Endothelial cell of umbilical vein (primary cell): ENCODE data around the gene SORL1. TPM values are rescaled to one million over a fixed set of nuclear protein-coding genes. Genes with fewer than 3 reads are reported as not detected.

Source experiments
- BruUV-seq: library from RNA; stranded (reverse); fragments of 400-500 nt; replicated peaks from 2 replicates; lab custom pipeline; 2021; lab: Mats Ljungman, UMichigan
- CTCF ChIA-PET: fragments of 300-600, 350-600 bp; sonication (Branson Sonifier 250); formaldehyde crosslinking; loops from one replicate; lab custom pipeline; 2021; ENCODE audit warnings: antibody characterized with exemption, inconsistent platforms; lab: Charles Lee
- POLR2A ChIA-PET: fragments of 300-600, 350-600 bp; sonication (Branson Sonifier 250); formaldehyde crosslinking; loops from one replicate; lab custom pipeline; 2021; ENCODE audit warnings: antibody characterized with exemption, inconsistent platforms; lab: Charles Lee
- DNase-seq: peaks from one replicate; pipeline ENCODE4 v3.0.0-alpha.2; 2011; ENCODE audit warnings: low read depth, low spot score
- FAIRE-seq: peaks from 2 replicates; lab custom pipeline; 2011; peaks lifted over from hg19 to GRCh38; lab: Jason Lieb, UNC
- H2AFZ ChIP-seq: 2 replicates; pipeline ENCODE4 v1.6.0; 2012; ENCODE audit warnings: low read depth, low read length, control low read depth, inconsistent platforms
- H3K27ac ChIP-seq: 2 replicates; pipeline ENCODE4 v1.5.1; 2011; ENCODE audit warnings: low read depth, mild to moderate bottlenecking, control low read depth, low read length, moderate library complexity; ENCODE audit not compliant: insufficient read depth
- H3K27me3 ChIP-seq, 2 experiments: 2 replicates each; pipeline versions ENCODE4 v1.6.0 to v1.6.1; 2011; ENCODE audit warnings: low read length in 2 of 2, mixed read lengths in 1 of 2; ENCODE audit not compliant: control insufficient read depth in 2 of 2, insufficient read depth in 2 of 2
- H3K36me3 ChIP-seq, 2 experiments: 2 replicates in 1 of 2; 3 replicates in 1 of 2; pipeline ENCODE4 v1.5.1; 2011; ENCODE audit warnings: low read length in 2 of 2, mild to moderate bottlenecking in 1 of 2, moderate library complexity in 1 of 2; ENCODE audit not compliant: control insufficient read depth in 2 of 2, insufficient read depth in 2 of 2; ENCODE audit errors: extremely low read depth in 1 of 2
- H3K4me1 ChIP-seq: 3 replicates; pipeline ENCODE4 v1.5.1; 2011; ENCODE audit warnings: mild to moderate bottlenecking, low read length; ENCODE audit not compliant: control insufficient read depth, insufficient read depth; ENCODE audit errors: extremely low read depth
- H3K4me2 ChIP-seq: 2 replicates; pipeline ENCODE4 v1.6.1; 2011; ENCODE audit warnings: low read length, control low read depth, mixed read lengths; ENCODE audit not compliant: insufficient read depth
- H3K4me3 ChIP-seq, 3 experiments: fragments of 200-600 bp in 1 of 3; sonication (generic), shearing (Covaris generic) in 1 of 3; replicated peaks in 1 of 3; 2 replicates each; pipeline ENCODE4 v1.5.1; 2011 to 2016; ENCODE audit warnings: control low read depth in 3 of 3, low read length in 3 of 3, mild to moderate bottlenecking in 2 of 3, inconsistent platforms in 1 of 3, low read depth in 1 of 3, moderate library complexity in 1 of 3; ENCODE audit not compliant: insufficient read depth in 1 of 3
- H3K79me2 ChIP-seq: 2 replicates; pipeline ENCODE4 v1.6.0; 2012; ENCODE audit warnings: low read length, inconsistent platforms; ENCODE audit not compliant: control insufficient read depth, insufficient read depth
- H3K9ac ChIP-seq: replicated peaks from 2 replicates; pipeline ENCODE3; 2011; ENCODE audit warnings: low read length, control low read depth; ENCODE audit not compliant: insufficient read depth; ENCODE audit errors: extremely low read depth
- H3K9me1 ChIP-seq: replicated peaks from 3 replicates; pipeline ENCODE4 v1.6.0; 2011; ENCODE audit warnings: mild to moderate bottlenecking, low read length; ENCODE audit not compliant: control insufficient read depth, insufficient read depth; ENCODE audit errors: extremely low read depth
- H3K9me3 ChIP-seq: replicated peaks from 2 replicates; pipeline ENCODE4 v1.5.1; 2012; ENCODE audit warnings: low read length, inconsistent platforms; ENCODE audit not compliant: control insufficient read depth, insufficient read depth
- H4K20me1 ChIP-seq: replicated peaks from 2 replicates; pipeline ENCODE3; 2011; ENCODE audit warnings: mild to moderate bottlenecking, low read length; ENCODE audit not compliant: control insufficient read depth, insufficient read depth; ENCODE audit errors: extremely low read depth
- EZH2 ChIP-seq: IDR thresholded peaks from 2 replicates; pipeline ENCODE4 v1.6.1; 2012; ENCODE audit warnings: borderline replicate concordance, low read depth, mild to moderate bottlenecking, moderate library complexity, low read length, inconsistent platforms; ENCODE audit not compliant: severe bottlenecking
- FOS ChIP-seq: IDR thresholded peaks from 2 replicates; pipeline ENCODE4 v1.6.1; 2011; ENCODE audit warnings: mild to moderate bottlenecking, low read length, moderate library complexity, borderline replicate concordance; ENCODE audit not compliant: insufficient read depth
- GATA2 ChIP-seq: IDR thresholded peaks from 2 replicates; pipeline ENCODE4 v1.7.0; 2011; ENCODE audit warnings: low read depth, mild to moderate bottlenecking, moderate library complexity, mixed read lengths, low read length; ENCODE audit not compliant: insufficient read length, insufficient read depth
- JUN ChIP-seq: IDR thresholded peaks from 2 replicates; pipeline ENCODE4 v1.6.1; 2011; ENCODE audit warnings: borderline replicate concordance, low read depth; ENCODE audit not compliant: insufficient read length, insufficient read depth
- MAX ChIP-seq: IDR thresholded peaks from 2 replicates; pipeline ENCODE4 v1.6.1; 2011; ENCODE audit not compliant: insufficient read depth, insufficient read length
- MYC ChIP-seq: IDR thresholded peaks from one replicate; pipeline ENCODE4 v1.6.1; 2011; ENCODE audit warnings: mild to moderate bottlenecking, low read depth, low read length
- POLR2A ChIP-seq: IDR thresholded peaks from 2 replicates; pipeline ENCODE4 v1.6.1; 2012; ENCODE audit warnings: low read depth, mild to moderate bottlenecking, control low read depth, low read length
- POLR2AphosphoS5 ChIP-seq: IDR thresholded peaks from 2 replicates; pipeline ENCODE4 v1.6.1; 2012; ENCODE audit warnings: low read depth, mild to moderate bottlenecking, control low read depth, low read length, moderate library complexity; ENCODE audit not compliant: insufficient read depth
- dilution Hi-C: fragments of 300-500 bp; cut with MboI; formaldehyde crosslinking; loops from one replicate; pipeline ENCODE4 v1.15.0; 2019; ENCODE audit warnings: low sequenced_read_pairs; ENCODE audit not compliant: extremely low pct_ligation_motif_present
- intact Hi-C: fragments of 100-400 bp; cut with micrococcal nuclease; formaldehyde crosslinking; loops from one replicate; pipeline ENCODE4 v1.10.0; 2022
- polyA plus RNA-seq, 4 experiments: library from polyadenylated mRNA; depleted of rRNA in 3 of 4; stranded (reverse) in 3 of 4; unstranded in 1 of 4; fragments of >200 nt; gene quantifications; 2 replicates each; pipeline versions ENCODE4 v1.2.1 to v1.2.3, GENCODE V29; 2011 to 2012; ENCODE audit warnings: missing spikeins in 1 of 4
- total RNA-seq: library from RNA; stranded (reverse); gene quantifications from 2 replicates; pipeline ENCODE4 v1.2.3, GENCODE V29; 2021
- TF ChIP-seq, protein P1 (sequence below), 2 donors: IDR thresholded peaks; 1 replicate in 1 of 2; 2 replicates in 1 of 2; pipeline ENCODE4 v1.5.1; 2011; ENCODE audit warnings: low read length in 2 of 2, mild to moderate bottlenecking in 2 of 2, moderate library complexity in 2 of 2, control low read depth in 1 of 2, inconsistent platforms in 1 of 2, low read depth in 1 of 2; ENCODE audit not compliant: insufficient read depth in 1 of 2; ENCODE audit errors: extremely low read depth in 1 of 2

The SORL1 gene
- total and polyA plus RNA-seq, 2 donors (not counting 3 experiments of a cell fraction or from before 2014, with no cell fraction given) = 0.17 to 0.31 TPM

GRCh38 chr11:121575963-121576290 lies 123.8 kb downstream of the SORL1 start:
- H4K20me1 ChIP-seq = no peaks in the 10 kb centered on the region
- TF ChIP-seq EZH2 (no peak), MAX (no peak), MYC (no peak), POLR2A (no peak), GATA2 (no peak), POLR2AphosphoS5 (no peak), JUN (no peak), FOS (no peak)
- TF ChIP-seq, protein P1, sequence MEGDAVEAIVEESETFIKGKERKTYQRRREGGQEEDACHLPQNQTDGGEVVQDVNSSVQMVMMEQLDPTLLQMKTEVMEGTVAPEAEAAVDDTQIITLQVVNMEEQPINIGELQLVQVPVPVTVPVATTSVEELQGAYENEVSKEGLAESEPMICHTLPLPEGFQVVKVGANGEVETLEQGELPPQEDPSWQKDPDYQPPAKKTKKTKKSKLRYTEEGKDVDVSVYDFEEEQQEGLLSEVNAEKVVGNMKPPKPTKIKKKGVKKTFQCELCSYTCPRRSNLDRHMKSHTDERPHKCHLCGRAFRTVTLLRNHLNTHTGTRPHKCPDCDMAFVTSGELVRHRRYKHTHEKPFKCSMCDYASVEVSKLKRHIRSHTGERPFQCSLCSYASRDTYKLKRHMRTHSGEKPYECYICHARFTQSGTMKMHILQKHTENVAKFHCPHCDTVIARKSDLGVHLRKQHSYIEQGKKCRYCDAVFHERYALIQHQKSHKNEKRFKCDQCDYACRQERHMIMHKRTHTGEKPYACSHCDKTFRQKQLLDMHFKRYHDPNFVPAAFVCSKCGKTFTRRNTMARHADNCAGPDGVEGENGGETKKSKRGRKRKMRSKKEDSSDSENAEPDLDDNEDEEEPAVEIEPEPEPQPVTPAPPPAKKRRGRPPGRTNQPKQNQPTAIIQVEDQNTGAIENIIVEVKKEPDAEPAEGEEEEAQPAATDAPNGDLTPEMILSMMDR (IDR thresholded peaks at IDR 0.05; ENCODE audit: extremely low read depth in 1 of 2, insufficient read depth in 1 of 2, low read depth in 1 of 2, low read length in 2 of 2) = no peak
- H2AFZ ChIP-seq = no peak overlapping the region
- dilution Hi-C loops = no loop called here
- H3K36me3 ChIP-seq = no peaks in the 10 kb centered on the region
- DNase-seq (no peak), FAIRE-seq (no peak)
- no peak overlapping the region for H3K4me2 ChIP-seq
- H3K9ac ChIP-seq = no peak overlapping the region
- H3K27me3 ChIP-seq = no peaks in the 10 kb centered on the region
- intact Hi-C loops = no loop called here
- H3K4me3 ChIP-seq = no peak overlapping the region
- ChIA-PET CTCF (interaction anchor here (2.6 kb wide), 1 partner anchor 15 kb away, joined by 13 read pairs; no protein-coding TSS in a partner anchor), POLR2A (no interaction called here)
- no TSS peak for BruUV-seq
- no peaks in the 10 kb centered on the region for H3K4me1 ChIP-seq
- H3K79me2 ChIP-seq = no peaks in the 10 kb centered on the region
- no peaks in the 10 kb centered on the region for H3K9me3 ChIP-seq
- H3K9me1 ChIP-seq = no peaks in the 10 kb centered on the region
- no peak overlapping the region for H3K27ac ChIP-seq
